ENCODE results near the gene SYTL3. TPM values are rescaled to one million over a fixed set of nuclear protein-coding genes. Genes with fewer than 3 reads are reported as not detected.

SYTL3 gene
- total RNA-seq, 1 experiment from 2014 or later: 0.09 TPM

- no peak overlapping the region for H4K5ac ChIP-seq (ENCODE audit: insufficient read length, low read depth, low read length)
- H3K23me2 ChIP-seq (ENCODE audit: insufficient read length, low read depth, low read length, poor library complexity, severe bottlenecking): no peaks in the 10 kb centered on the region
- H3K27me3 Mint-ChIP-seq (ENCODE audit: low read depth): peaks cover 4% of the 10 kb centered on the region
- H3K27me3 ChIP-seq (ENCODE audit: insufficient read depth, low read length): no peaks in the 10 kb centered on the region
- no peak overlapping the region for H3K14ac ChIP-seq (ENCODE audit: insufficient read depth, low read length)
- WGBS (ENCODE audit: extremely low coverage, insufficient read length, low lambda C conversion rate): no CpG with 5 or more reads among the region's 6 CpGs
- no peak overlapping the region for H2BK120ac ChIP-seq (ENCODE audit: low read depth, low read length, poor library complexity, severe bottlenecking)
- H3K79me2 ChIP-seq (ENCODE audit: insufficient read depth, low read length): no peaks in the 10 kb centered on the region
- H3K23ac ChIP-seq (ENCODE audit: insufficient read length, low read depth, low read length): no peak overlapping the region
- H4K8ac ChIP-seq (replicated peaks; ENCODE audit: insufficient read length, low read depth, low read length): no peak overlapping the region
- H3T11ph ChIP-seq (ENCODE audit: low read length): no peak overlapping the region
- H3K79me1 ChIP-seq (ENCODE audit: insufficient read depth, low read depth, low read length, poor library complexity, severe bottlenecking): no peaks in the 10 kb centered on the region
- H4K20me1 ChIP-seq (ENCODE audit: control insufficient read depth, insufficient read depth, insufficient read length): no peaks in the 10 kb centered on the region
- peaks cover 9 to 11% of the 10 kb centered on the region in 2 experiments for H3K4me1 Mint-ChIP-seq
- no peak overlapping the region for H3K27ac ChIP-seq (ENCODE audit: insufficient read length, low read depth, low read length)
- H3K9ac ChIP-seq (ENCODE audit: extremely low read depth, insufficient read length, low read length): no peak overlapping the region
- H3K9me3 ChIP-seq (ENCODE audit: control insufficient read depth, low read depth, low read length): no peaks in the 10 kb centered on the region
- H3K18ac ChIP-seq (ENCODE audit: insufficient read length, low read depth, low read length): no peak overlapping the region
- TF ChIP-seq CTCF (conservative IDR thresholded peaks at IDR 0.05): no peak
- no peaks in the 10 kb centered on the region for H3K36me3 Mint-ChIP-seq (ENCODE audit: insufficient read depth in 1 of 3, low read depth in 3 of 3)
- no peak overlapping the region for H2BK12ac ChIP-seq (ENCODE audit: insufficient read length, low read depth, low read length)
- H3K4me1 ChIP-seq (ENCODE audit: insufficient read depth, low read length): no peaks in the 10 kb centered on the region
- H3K4me2 ChIP-seq (ENCODE audit: insufficient read depth, insufficient read length, low read length): no peak overlapping the region
- no peak overlapping the region for H3K27ac Mint-ChIP-seq
- no peak overlapping the region for H2AFZ ChIP-seq (ENCODE audit: low read length)
- no peak overlapping the region for H2BK20ac ChIP-seq (ENCODE audit: low read depth, low read length, poor library complexity, severe bottlenecking)
- H4K91ac ChIP-seq (ENCODE audit: insufficient read length, low read depth, low read length): no peak overlapping the region
- no peak overlapping the region for H2BK5ac ChIP-seq (ENCODE audit: insufficient read length, low read length)
- DNase-seq: no peak
- no peak overlapping the region for H3K4ac ChIP-seq (ENCODE audit: low read depth, low read length)
- no peak overlapping the region for H3K56ac ChIP-seq (ENCODE audit: insufficient read length, low read depth, low read length)
- H3K4me3 Mint-ChIP-seq: no peak overlapping the region
- no peaks in the 10 kb centered on the region for H3K9me3 Mint-ChIP-seq
- H2AK5ac ChIP-seq (ENCODE audit: insufficient read length, low read length): no peak overlapping the region
- H2BK15ac ChIP-seq (ENCODE audit: low read depth, low read length): no peak overlapping the region
These were observed 22.9 kb downstream of the SYTL3 start for GRCh38 chr6:158672726-158673125.

Measured in H9 (cell line).